ENCODE results near the gene RHOBTB1. TPM values are rescaled to one million over a fixed set of nuclear protein-coding genes. Genes with fewer than 3 reads are reported as not detected.

The RHOBTB1 gene
- total RNA-seq, 1 experiment from 2014 or later, result 0.77 TPM

GRCh38 chr10:60955316-60955715 lies 11.3 kb upstream of the RHOBTB1 start:
- intact Hi-C loops (cut with micrococcal nuclease; ENCODE audit: unreplicated experiment), result no loop called here
- CTCF ChIA-PET, result no interaction called here
- POLR2A ChIA-PET, result no interaction called here
- TF ChIP-seq TCF7L2 (IDR thresholded peaks at IDR 0.05; ENCODE audit: low read depth, low read length) (no peak), SIN3A (IDR thresholded peaks at IDR 0.05; ENCODE audit: borderline replicate concordance, insufficient read depth, low read depth, low read length) (no peak), POLR2AphosphoS5 (IDR thresholded peaks at IDR 0.05; ENCODE audit: low read depth, low read length) (no peak), CTCF (IDR thresholded peaks at IDR 0.05) (no peak), REST (IDR thresholded peaks at IDR 0.05; ENCODE audit: insufficient read depth in 1 of 2, low read depth in 2 of 2, low read length in 1 of 2) (no peak)
- in situ Hi-C loops (cut with HindIII; ENCODE audit: low pct_unique_long_range_greater_than_20kb, low sequenced_read_pairs), result no loop called here
- ATAC-seq (no peak), DNase-seq (ENCODE audit: low read depth, low spot score) (no peak)
- Histone ChIP-seq H3K4me1 (ENCODE audit: control insufficient read depth, insufficient read depth, low read length) (no peaks in the 10 kb centered on the region), H3K27me3 (ENCODE audit: control insufficient read depth, insufficient read depth, low read length) (no peaks in the 10 kb centered on the region), H3K27ac (ENCODE audit: low read length) (no peak overlapping the region), H3K36me3 (ENCODE audit: control insufficient read depth, insufficient read depth, low read length) (no peaks in the 10 kb centered on the region), H3K4me3 (ENCODE audit: low read depth in 2 of 2, low read length in 2 of 2) (no peak overlapping the region), H3K9me3 (ENCODE audit: control insufficient read depth, insufficient read depth, low read depth, low read length) (no peaks in the 10 kb centered on the region)
- no TSS peak for BruUV-seq (replicated peaks)

- ChIA-PET CTCF (no interaction called here), POLR2A (no interaction called here)
- Histone ChIP-seq H3K4me3 (ENCODE audit: low read depth in 2 of 2, low read length in 2 of 2) (no peak overlapping the region), H3K27me3 (ENCODE audit: control insufficient read depth, insufficient read depth, low read length) (peaks cover 6% of the 10 kb centered on the region), H3K4me1 (ENCODE audit: control insufficient read depth, insufficient read depth, low read length) (no peaks in the 10 kb centered on the region), H3K36me3 (ENCODE audit: control insufficient read depth, insufficient read depth, low read length) (no peaks in the 10 kb centered on the region), H3K27ac (ENCODE audit: low read length) (no peak overlapping the region), H3K9me3 (ENCODE audit: control insufficient read depth, insufficient read depth, low read depth, low read length) (no peaks in the 10 kb centered on the region)
- intact Hi-C loops (cut with micrococcal nuclease; ENCODE audit: unreplicated experiment) (no loop called here), in situ Hi-C loops (cut with HindIII; ENCODE audit: low pct_unique_long_range_greater_than_20kb, low sequenced_read_pairs) (no loop called here)
- no TSS peak for BruUV-seq (replicated peaks)
- no peak for ATAC-seq
- DNase-seq (ENCODE audit: low read depth, low spot score), result no peak
- TF ChIP-seq TCF7L2 (IDR thresholded peaks at IDR 0.05; ENCODE audit: low read depth, low read length) (no peak), POLR2AphosphoS5 (IDR thresholded peaks at IDR 0.05; ENCODE audit: low read depth, low read length) (no peak), REST (IDR thresholded peaks at IDR 0.05; ENCODE audit: insufficient read depth in 1 of 2, low read depth in 2 of 2, low read length in 1 of 2) (no peak)
These were observed 10.1 kb upstream of the RHOBTB1 start for GRCh38 chr10:60954035-60954434.

Measured in Panc1 (cell line).